ENCODE results near the gene CDHR3.
"Not testable (repeated sequence)": the region's sequence is repeated elsewhere in the genome, so short reads cannot be mapped to it uniquely, and the experiment has no call there.

CDHR3 gene

GRCh38 chr7:105980645-105981396 is 17.8 kb downstream of the CDHR3 start:
- Histone ChIP-seq H3K4me3 (ENCODE audit: low read depth, low read length) (no peak overlapping the region), H3K27ac (no peak overlapping the region), H2AFZ (no peak overlapping the region), H3K9ac (no peak overlapping the region), H3K4me1 (no peaks in the 10 kb centered on the region), H3K9me3 (ENCODE audit: control insufficient read depth, low read length) (no peaks in the 10 kb centered on the region), H3K27me3 (ENCODE audit: control insufficient read depth, insufficient read depth, low read length) (peaks cover 2% of the 10 kb centered on the region), H3K36me3 (ENCODE audit: control insufficient read depth, insufficient read depth, low read length) (no peaks in the 10 kb centered on the region), H3K4me2 (ENCODE audit: low read length) (no peak overlapping the region), H3K79me2 (no peaks in the 10 kb centered on the region)
- no peak for TF ChIP-seq CTCF (IDR thresholded peaks at IDR 0.05)

GRCh38 chr7:105982388-105982787 is 19.3 kb downstream of the CDHR3 start:
- no peak overlapping the region for H3K4me3 ChIP-seq (ENCODE audit: low read depth, low read length)
- H3K4me1 ChIP-seq, result no peaks in the 10 kb centered on the region
- peaks cover 2% of the 10 kb centered on the region for H3K27me3 ChIP-seq (ENCODE audit: control insufficient read depth, insufficient read depth, low read length)
- no peak overlapping the region for H3K4me2 ChIP-seq (ENCODE audit: low read length)
- no peak for TF ChIP-seq CTCF (IDR thresholded peaks at IDR 0.05)
- H3K36me3 ChIP-seq (ENCODE audit: control insufficient read depth, insufficient read depth, low read length), result no peaks in the 10 kb centered on the region
- no peak overlapping the region for H3K9ac ChIP-seq
- H3K9me3 ChIP-seq (ENCODE audit: control insufficient read depth, low read length), result no peaks in the 10 kb centered on the region
- H2AFZ ChIP-seq, result no peak overlapping the region
- H3K27ac ChIP-seq, result no peak overlapping the region
- H3K79me2 ChIP-seq, result no peaks in the 10 kb centered on the region

GRCh38 chr7:105984808-105985207 is 21.7 kb downstream of the CDHR3 start:
- H3K4me1 ChIP-seq; H3K4me3 ChIP-seq (ENCODE audit: low read depth, low read length); H2AFZ ChIP-seq; H3K79me2 ChIP-seq; H3K27me3 ChIP-seq (ENCODE audit: control insufficient read depth, insufficient read depth, low read length); H3K36me3 ChIP-seq (ENCODE audit: control insufficient read depth, insufficient read depth, low read length); H3K9me3 ChIP-seq (ENCODE audit: control insufficient read depth, low read length); H3K9ac ChIP-seq; H3K4me2 ChIP-seq (ENCODE audit: low read length); H3K27ac ChIP-seq: not testable (repeated sequence)

- Histone ChIP-seq H3K27me3 (ENCODE audit: control insufficient read depth, insufficient read depth, low read length) (peaks cover 2% of the 10 kb centered on the region), H3K36me3 (ENCODE audit: control insufficient read depth, insufficient read depth, low read length) (no peaks in the 10 kb centered on the region), H3K4me3 (ENCODE audit: low read depth, low read length) (no peak overlapping the region), H2AFZ (no peak overlapping the region), H3K4me1 (no peaks in the 10 kb centered on the region), H3K9me3 (ENCODE audit: control insufficient read depth, low read length) (no peaks in the 10 kb centered on the region), H3K4me2 (ENCODE audit: low read length) (no peak overlapping the region), H3K27ac (no peak overlapping the region), H3K79me2 (no peaks in the 10 kb centered on the region), H3K9ac (no peak overlapping the region)
- no peak for TF ChIP-seq CTCF (IDR thresholded peaks at IDR 0.05)
These were observed 22.2 kb downstream of the CDHR3 start for GRCh38 chr7:105985229-105985628.

- H3K9me3 ChIP-seq (ENCODE audit: control insufficient read depth, low read length), result no peaks in the 10 kb centered on the region
- no peak overlapping the region for H2AFZ ChIP-seq
- H3K36me3 ChIP-seq (ENCODE audit: control insufficient read depth, insufficient read depth, low read length), result no peaks in the 10 kb centered on the region
- H3K27ac ChIP-seq, result no peak overlapping the region
- H3K4me3 ChIP-seq (ENCODE audit: low read depth, low read length), result no peak overlapping the region
- H3K9ac ChIP-seq, result no peak overlapping the region
- H3K79me2 ChIP-seq, result no peaks in the 10 kb centered on the region
- H3K4me1 ChIP-seq, result no peaks in the 10 kb centered on the region
- peaks cover 3% of the 10 kb centered on the region for H3K27me3 ChIP-seq (ENCODE audit: control insufficient read depth, insufficient read depth, low read length)
- no peak overlapping the region for H3K4me2 ChIP-seq (ENCODE audit: low read length)
- no peak for TF ChIP-seq CTCF (IDR thresholded peaks at IDR 0.05)
These were observed 22.7 kb downstream of the CDHR3 start for GRCh38 chr7:105985672-105986215.

Data from parathyroid adenoma (tissue), 2 donors.